ENCODE data around the gene AKAP12. TPM values are rescaled to one million over a fixed set of nuclear protein-coding genes. Genes with fewer than 3 reads are reported as not detected.

AKAP12 gene
- total and polyA plus RNA-seq, 2 donors (not counting 1 experiment from before 2014, with no cell fraction given), result 0.04 to 0.22 TPM

GRCh38 chr6:151387175-151387970 lies 147.6 kb downstream of the AKAP12 start:
- no peak overlapping the region for H3K4me2 ChIP-seq (replicated peaks; ENCODE audit: low read depth, low read length, poor library complexity, severe bottlenecking)
- no peak overlapping the region for H2AFZ ChIP-seq (ENCODE audit: insufficient read depth, low read depth, low read length, poor library complexity, severe bottlenecking)
- POLR2A ChIA-PET, result no interaction called here
- Mint-ChIP-seq H3K4me1 (peaks cover 38% of the 10 kb centered on the region), H3K9me3 (ENCODE audit: insufficient read depth) (no peaks in the 10 kb centered on the region), H3K4me3 (no peak overlapping the region), H3K27me3 (no peaks in the 10 kb centered on the region), H3K27ac (peak overlapping the region; percentile 65)
- H3K4me1 ChIP-seq (ENCODE audit: control insufficient read depth in 2 of 2, insufficient read depth in 2 of 2, low read length in 2 of 2), result peaks cover 28 to 32% of the 10 kb centered on the region in 2 donors
- H3K27ac ChIP-seq (ENCODE audit: low read length in 2 of 2), result peak overlapping the region in 1 of 2 donors; percentile 97
- H3K4me3 ChIP-seq (ENCODE audit: control extremely low read depth in 1 of 5, extremely low read depth in 1 of 5, insufficient read depth in 1 of 5, low read depth in 2 of 5, low read length in 4 of 5), result no peak overlapping the region
- DNase-seq (no peak), ATAC-seq (ENCODE audit: low read depth) (no peak)
- 81% methylated on average over 6 of the region's 11 CpGs for WGBS (ENCODE audit: insufficient coverage)
- no peak overlapping the region for H3K9ac ChIP-seq (ENCODE audit: low read length)
- CTCF ChIA-PET, result no interaction called here
- TF ChIP-seq, protein P1, sequence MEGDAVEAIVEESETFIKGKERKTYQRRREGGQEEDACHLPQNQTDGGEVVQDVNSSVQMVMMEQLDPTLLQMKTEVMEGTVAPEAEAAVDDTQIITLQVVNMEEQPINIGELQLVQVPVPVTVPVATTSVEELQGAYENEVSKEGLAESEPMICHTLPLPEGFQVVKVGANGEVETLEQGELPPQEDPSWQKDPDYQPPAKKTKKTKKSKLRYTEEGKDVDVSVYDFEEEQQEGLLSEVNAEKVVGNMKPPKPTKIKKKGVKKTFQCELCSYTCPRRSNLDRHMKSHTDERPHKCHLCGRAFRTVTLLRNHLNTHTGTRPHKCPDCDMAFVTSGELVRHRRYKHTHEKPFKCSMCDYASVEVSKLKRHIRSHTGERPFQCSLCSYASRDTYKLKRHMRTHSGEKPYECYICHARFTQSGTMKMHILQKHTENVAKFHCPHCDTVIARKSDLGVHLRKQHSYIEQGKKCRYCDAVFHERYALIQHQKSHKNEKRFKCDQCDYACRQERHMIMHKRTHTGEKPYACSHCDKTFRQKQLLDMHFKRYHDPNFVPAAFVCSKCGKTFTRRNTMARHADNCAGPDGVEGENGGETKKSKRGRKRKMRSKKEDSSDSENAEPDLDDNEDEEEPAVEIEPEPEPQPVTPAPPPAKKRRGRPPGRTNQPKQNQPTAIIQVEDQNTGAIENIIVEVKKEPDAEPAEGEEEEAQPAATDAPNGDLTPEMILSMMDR (IDR thresholded peaks at IDR 0.05), result no peak
- TF ChIP-seq EZH2 (IDR thresholded peaks at IDR 0.05; ENCODE audit: borderline replicate concordance, insufficient read depth, low read depth, low read length, poor library complexity, severe bottlenecking), result no peak
- H3K27me3 ChIP-seq (replicated peaks in 1 of 4; ENCODE audit: control extremely low read depth in 1 of 4, control insufficient read depth in 3 of 4, insufficient read depth in 4 of 4, low read length in 3 of 4), result no peaks in the 10 kb centered on the region
- no peaks in the 10 kb centered on the region for H3K9me3 ChIP-seq (ENCODE audit: control extremely low read depth in 1 of 3, control insufficient read depth in 2 of 3, insufficient read depth in 1 of 3, low read length in 2 of 3)
- H4K20me1 ChIP-seq (ENCODE audit: control insufficient read depth, insufficient read depth, low read length, poor library complexity, severe bottlenecking), result peaks cover 5% of the 10 kb centered on the region
- intact Hi-C loops (cut with micrococcal nuclease), result no loop called here
- peaks cover 0 to 7% of the 10 kb centered on the region in 2 experiments for H3K36me3 ChIP-seq (replicated peaks in 1 of 2; ENCODE audit: control extremely low read depth in 1 of 2, control insufficient read depth in 1 of 2, extremely low read depth in 1 of 2, insufficient read depth in 2 of 2, low read length in 1 of 2)
- peaks cover 60% of the 10 kb centered on the region for H3K79me2 ChIP-seq (ENCODE audit: control insufficient read depth, insufficient read depth, low read length)

DNA sequence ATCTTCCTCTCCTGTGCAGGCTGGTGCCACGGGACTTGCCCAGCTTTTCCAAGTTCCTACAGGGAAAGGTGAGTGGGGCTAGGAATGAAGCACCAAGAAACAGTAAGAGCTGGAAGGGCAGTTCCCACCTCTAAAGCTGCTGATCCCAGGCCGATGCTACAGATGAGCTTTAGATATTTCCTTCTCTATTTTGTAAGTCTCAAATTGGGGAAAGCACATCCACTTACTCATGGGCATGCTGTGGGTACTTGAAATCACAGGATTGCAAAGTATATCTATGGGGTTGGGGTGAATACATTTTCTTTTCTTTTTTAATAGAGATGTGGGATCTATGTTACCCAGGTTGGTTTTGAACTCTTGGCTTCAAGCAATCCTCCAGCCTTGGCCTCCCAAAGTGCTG lies 148.5 kb downstream of the AKAP12 start:
- Histone ChIP-seq H3K9me3 (ENCODE audit: control extremely low read depth in 1 of 3, control insufficient read depth in 2 of 3, insufficient read depth in 1 of 3, low read length in 2 of 3) (no peaks in the 10 kb centered on the region), H3K36me3 (replicated peaks in 1 of 2; ENCODE audit: control extremely low read depth in 1 of 2, control insufficient read depth in 1 of 2, extremely low read depth in 1 of 2, insufficient read depth in 2 of 2, low read length in 1 of 2) (peaks cover 0 to 6% of the 10 kb centered on the region in 2 experiments), H3K27me3 (replicated peaks in 1 of 4; ENCODE audit: control extremely low read depth in 1 of 4, control insufficient read depth in 3 of 4, insufficient read depth in 4 of 4, low read length in 3 of 4) (no peaks in the 10 kb centered on the region), H2AFZ (ENCODE audit: insufficient read depth, low read depth, low read length, poor library complexity, severe bottlenecking) (no peak overlapping the region), H3K9ac (ENCODE audit: low read length) (no peak overlapping the region), H3K4me1 (ENCODE audit: control insufficient read depth in 2 of 2, insufficient read depth in 2 of 2, low read length in 2 of 2) (peaks cover 36 to 41% of the 10 kb centered on the region in 2 donors), H3K4me2 (replicated peaks; ENCODE audit: low read depth, low read length, poor library complexity, severe bottlenecking) (no peak overlapping the region), H3K27ac (ENCODE audit: low read length in 2 of 2) (peak overlapping the region in 1 of 2 donors; percentile 97), H3K79me2 (ENCODE audit: control insufficient read depth, insufficient read depth, low read length) (peaks cover 58% of the 10 kb centered on the region), H4K20me1 (ENCODE audit: control insufficient read depth, insufficient read depth, low read length, poor library complexity, severe bottlenecking) (peaks cover 12% of the 10 kb centered on the region), H3K4me3 (ENCODE audit: control extremely low read depth in 1 of 5, extremely low read depth in 1 of 5, insufficient read depth in 1 of 5, low read depth in 2 of 5, low read length in 4 of 5) (no peak overlapping the region)
- peak overlapping the region; percentile 76 for H3K27ac Mint-ChIP-seq
- CTCF ChIA-PET, result interaction anchor here (1.0 kb wide), 1 partner anchor 53 kb away, joined by 3 read pairs; no protein-coding TSS in a partner anchor
- no peak for DNase-seq
- POLR2A ChIA-PET, result interaction anchor here (0.6 kb wide), 1 partner anchor 8 kb away, joined by 3 read pairs; no protein-coding TSS in a partner anchor
- H3K9me3 Mint-ChIP-seq (ENCODE audit: insufficient read depth), result no peaks in the 10 kb centered on the region
- ATAC-seq (ENCODE audit: low read depth), result no peak
- 40% methylated on average over 1 of the region's 2 CpGs for WGBS (ENCODE audit: insufficient coverage)
- intact Hi-C loops (cut with micrococcal nuclease), result no loop called here
- TF ChIP-seq, protein P1 (IDR thresholded peaks at IDR 0.05), result no peak
- no peak for TF ChIP-seq EZH2 (IDR thresholded peaks at IDR 0.05; ENCODE audit: borderline replicate concordance, insufficient read depth, low read depth, low read length, poor library complexity, severe bottlenecking)
- H3K4me1 Mint-ChIP-seq, result peaks cover 47% of the 10 kb centered on the region
- peak overlapping the region; percentile 61 for H3K4me3 Mint-ChIP-seq
- no peaks in the 10 kb centered on the region for H3K27me3 Mint-ChIP-seq

Data from B cell (primary cell).